ENCODE measurements around the gene EXOC2. TPM values are rescaled to one million over a fixed set of nuclear protein-coding genes. Genes with fewer than 3 reads are reported as not detected.
"Not testable (repeated sequence)": the region's sequence is repeated elsewhere in the genome, so short reads cannot be mapped to it uniquely, and the experiment has no call there.

EXOC2 gene
- total RNA-seq, 1 donor from 2014 or later = 13.3 TPM

GRCh38 chr6:713351-713750 lies 20.4 kb upstream of the EXOC2 start:
- DNase-seq (ENCODE audit: missing footprints) (no peak), ATAC-seq (no peak)
- intact Hi-C loops (cut with DNase I) = no loop called here

- no peak for DNase-seq (ENCODE audit: missing footprints)
- ATAC-seq = no peak
- intact Hi-C loops (cut with DNase I) = no loop called here
These were observed 19.9 kb upstream of the EXOC2 start for GRCh38 chr6:712805-713204.

GRCh38 chr6:711925-712324 lies 19.0 kb upstream of the EXOC2 start:
- DNase-seq (ENCODE audit: missing footprints) = no peak
- ATAC-seq = no peak
- intact Hi-C loops (cut with DNase I) = no loop called here

GRCh38 chr6:710601-711571 lies 17.9 kb upstream of the EXOC2 start:
- intact Hi-C loops (cut with DNase I) = no loop called here
- ATAC-seq (peak; percentile 82), DNase-seq (ENCODE audit: missing footprints) (peak; percentile 78)

GRCh38 chr6:709471-710056 lies 16.6 kb upstream of the EXOC2 start:
- intact Hi-C loops (cut with DNase I) = no loop called here

GRCh38 chr6:708237-708598 lies 15.3 kb upstream of the EXOC2 start:
- DNase-seq (ENCODE audit: missing footprints) = no peak
- intact Hi-C loops (cut with DNase I) = no loop called here
- no peak for ATAC-seq

More at GRCh38 chr6:709471-710056, 16.6 kb upstream of the EXOC2 start:
- no peak for ATAC-seq
- DNase-seq (ENCODE audit: missing footprints) = no peak

GRCh38 chr6:707576-708236 lies 14.8 kb upstream of the EXOC2 start:
- intact Hi-C loops (cut with DNase I) = no loop called here
- ATAC-seq = no peak
- no peak for DNase-seq (ENCODE audit: missing footprints)

- ATAC-seq = no peak
- intact Hi-C loops (cut with DNase I) = no loop called here
These were observed 14.0 kb upstream of the EXOC2 start for GRCh38 chr6:706819-707381.

GRCh38 chr6:706146-706545 lies 13.2 kb upstream of the EXOC2 start:
- intact Hi-C loops (cut with DNase I) = no loop called here
- DNase-seq (ENCODE audit: missing footprints) = no peak
- no peak for ATAC-seq

More at GRCh38 chr6:706819-707381, 14.0 kb upstream of the EXOC2 start:
- DNase-seq (ENCODE audit: missing footprints) = no peak

- ATAC-seq (no peak), DNase-seq (ENCODE audit: missing footprints) (no peak)
- intact Hi-C loops (cut with DNase I) = no loop called here
These were observed 12.1 kb upstream of the EXOC2 start for GRCh38 chr6:705047-705446.

GRCh38 chr6:704046-704445 lies 11.1 kb upstream of the EXOC2 start:
- intact Hi-C loops (cut with DNase I) = no loop called here
- ATAC-seq (no peak), DNase-seq (ENCODE audit: missing footprints) (no peak)

- no peak for DNase-seq (ENCODE audit: missing footprints)
- intact Hi-C loops (cut with DNase I) = no loop called here
- ATAC-seq = no peak
These were observed 10.6 kb upstream of the EXOC2 start for GRCh38 chr6:703552-703951.

- intact Hi-C loops (cut with DNase I) = no loop called here
- no peak for ATAC-seq
- DNase-seq (ENCODE audit: missing footprints) = no peak
These were observed 9.0 kb upstream of the EXOC2 start for GRCh38 chr6:701700-702479.

GRCh38 chr6:701215-701614 lies 8.3 kb upstream of the EXOC2 start:
- DNase-seq (ENCODE audit: missing footprints) = no peak
- ATAC-seq = no peak
- intact Hi-C loops (cut with DNase I) = no loop called here

GRCh38 chr6:700490-700889 lies 7.6 kb upstream of the EXOC2 start:
- ATAC-seq (no peak), DNase-seq (ENCODE audit: missing footprints) (no peak)
- intact Hi-C loops (cut with DNase I) = no loop called here

- ATAC-seq (no peak), DNase-seq (ENCODE audit: missing footprints) (no peak)
- intact Hi-C loops (cut with DNase I) = no loop called here
These were observed 6.4 kb upstream of the EXOC2 start for GRCh38 chr6:699319-699718.

- intact Hi-C loops (cut with DNase I); DNase-seq (ENCODE audit: missing footprints); ATAC-seq: not testable (repeated sequence)
These were observed 1.6 kb upstream of the EXOC2 start for GRCh38 chr6:694431-695126.

GRCh38 chr6:693723-694009 lies 727 bp upstream of the EXOC2 start:
- ATAC-seq (no peak), DNase-seq (ENCODE audit: missing footprints) (no peak)

More at GRCh38 chr6:693723-694009, 727 bp upstream of the EXOC2 start:
- intact Hi-C loops (cut with DNase I) = no loop called here

All from Right ventricle myocardium inferior (tissue), 1 donor.